Sigmoid colon (tissue), 7 donors: ENCODE measurements around the gene C1orf21. TPM values are rescaled to one million over a fixed set of nuclear protein-coding genes. Genes with fewer than 3 reads are reported as not detected.
"Not testable (repeated sequence)": the region's sequence is repeated elsewhere in the genome, so short reads cannot be mapped to it uniquely, and the experiment has no call there.

Source experiments
- DNase-seq: peaks from one replicate; pipeline ENCODE4 v3.0.0-alpha.2; 2019
- H3K27ac ChIP-seq, 4 donors: fragments of 200-600 bp; sonication (generic); one replicate each; pipeline ENCODE4 v1.5.1; 2016 to 2019; ENCODE audit warnings: mild to moderate bottlenecking in 1 of 4
- H3K27me3 ChIP-seq, 3 donors: fragments of 200-600 bp; sonication (generic); one replicate each; pipeline ENCODE4 v1.5.1; 2019; ENCODE audit warnings: mild to moderate bottlenecking in 1 of 3
- H3K36me3 ChIP-seq, 4 donors: fragments of 200-600 bp; sonication (generic); one replicate each; pipeline ENCODE4 v1.5.1; 2016 to 2019
- H3K4me1 ChIP-seq, 4 donors: fragments of 200-600 bp; sonication (generic); one replicate each; pipeline ENCODE4 v1.5.1; 2017 to 2019
- H3K4me3 ChIP-seq, 4 donors: fragments of 200-600 bp; sonication (generic); one replicate each; pipeline ENCODE4 v1.5.1; 2017 to 2019; ENCODE audit warnings: mild to moderate bottlenecking in 2 of 4, moderate library complexity in 1 of 4
- H3K9me3 ChIP-seq, 4 donors: fragments of 200-600 bp in 3 of 4; sonication (generic) in 3 of 4; one replicate each; pipeline versions ENCODE4 v1.5.1 to v1.6.1; 2013 to 2019
- EP300 ChIP-seq, 4 donors: sonication (generic); formaldehyde crosslinking; IDR thresholded peaks; one replicate each; pipeline ENCODE4 v1.6.1; 2017; ENCODE audit warnings: antibody characterized with exemption in 4 of 4
- POLR2A ChIP-seq, 2 donors: fragments of 450-650 bp; IDR thresholded peaks; one replicate each; pipeline ENCODE4 v1.6.1; 2016; ENCODE audit warnings: antibody characterized with exemption in 2 of 2, mild to moderate bottlenecking in 2 of 2, moderate library complexity in 2 of 2
- POLR2AphosphoS5 ChIP-seq, 4 donors: sonication (generic); formaldehyde crosslinking; IDR thresholded peaks; one replicate each; pipeline ENCODE4 v1.6.1; 2017; ENCODE audit warnings: antibody characterized with exemption in 4 of 4
- WGBS, 2 donors: extraction: QIAGEN DNeasy Blood & Tissue Kit; methylation state at CpG; one replicate each; pipeline ENCODE4 v1.1.7; 2013; 5-methylcytosine and 5-hydroxymethylcytosine counted together
- intact Hi-C: fragments of 100-400 bp; cut with DNase I; formaldehyde crosslinking; loops from one replicate; pipeline ENCODE4 v1.15.1; 2023
- polyA plus RNA-seq, 3 donors: library from polyadenylated mRNA; stranded (reverse); fragments of 200-250 nt; gene quantifications; one replicate each; pipeline ENCODE4 v1.2.3, GENCODE V29; 2013
- total RNA-seq, 4 donors: library from RNA; depleted of rRNA; stranded (reverse); fragments of >200 nt; gene quantifications; one replicate each; pipeline ENCODE4 v1.1.0, GENCODE V29; 2016
- TF ChIP-seq, protein P1 (sequence below), 4 experiments: fragments of 450-650 bp in 3 of 4; fragments of 200-600 bp in 1 of 4; IDR thresholded peaks; one replicate each; pipeline ENCODE4 v1.5.1; 2016 to 2019; ENCODE audit warnings: antibody characterized with exemption in 4 of 4, mild to moderate bottlenecking in 3 of 4, moderate library complexity in 2 of 4
- donor health status: healthy with polysubstance abuse.
- donor health status: Bipolar disorder and iron deficiency.
- donor health status: healthy.

Gene C1orf21
- total and polyA plus RNA-seq, 7 donors: 39.5 to 109 (median 80.0) TPM

DNA sequence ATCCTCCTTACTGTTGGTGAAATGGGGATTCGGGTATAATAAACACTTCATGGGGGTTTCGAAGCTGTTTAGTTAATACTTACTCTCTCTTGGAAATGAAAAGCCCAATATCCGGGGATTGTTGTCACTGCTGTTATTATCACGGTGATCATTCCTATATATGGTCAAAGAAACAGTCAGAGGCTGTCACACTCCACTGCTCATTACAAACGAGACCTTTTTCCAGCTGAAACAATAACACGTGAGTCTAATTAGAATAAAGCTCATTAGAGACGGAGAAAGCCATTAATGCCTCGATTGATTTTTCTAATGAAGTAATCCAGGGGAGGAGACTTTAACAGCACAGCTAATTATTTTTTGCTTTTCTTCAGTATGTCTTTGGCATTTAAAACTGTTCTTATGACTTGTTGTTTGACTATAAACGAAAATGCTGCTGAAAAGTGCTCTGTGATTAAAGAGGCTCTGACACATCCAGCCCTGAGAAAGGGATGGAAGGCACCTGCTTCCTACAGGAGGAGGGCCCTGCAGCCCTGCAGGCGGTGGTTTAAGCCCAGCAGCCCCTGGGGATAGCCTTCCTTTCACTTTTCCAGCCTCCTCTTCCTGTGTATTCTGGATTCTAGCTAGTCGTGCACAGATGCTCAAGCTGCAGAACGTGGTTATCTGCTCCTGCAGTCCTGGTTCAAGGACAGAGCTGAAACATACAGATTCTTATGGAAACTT lies 224.2 kb downstream of the C1orf21 start:
- Histone ChIP-seq H3K27ac (peak overlapping the region; percentile 68 to 83 (median 79)), H3K27me3 (no peaks in the 10 kb centered on the region), H3K36me3 (no peaks in the 10 kb centered on the region), H3K9me3 (no peaks in the 10 kb centered on the region), H3K4me1 (peaks cover 0 to 45% (median 41%) of the 10 kb centered on the region in 4 donors), H3K4me3 (peak overlapping the region; percentile 0 to 21 (median 10))
- TF ChIP-seq EP300 (IDR thresholded peaks at IDR 0.05): no peak
- peak; percentile 29 to 62 (median 40) for TF ChIP-seq POLR2AphosphoS5 (IDR thresholded peaks at IDR 0.05)
- TF ChIP-seq POLR2A (IDR thresholded peaks at IDR 0.05): no peak
- WGBS, 2 donors: 66 to 81% methylated on average over 12 of the region's 12 CpGs
- DNase-seq: peak; percentile 88
- intact Hi-C loops: no loop called here

DNA sequence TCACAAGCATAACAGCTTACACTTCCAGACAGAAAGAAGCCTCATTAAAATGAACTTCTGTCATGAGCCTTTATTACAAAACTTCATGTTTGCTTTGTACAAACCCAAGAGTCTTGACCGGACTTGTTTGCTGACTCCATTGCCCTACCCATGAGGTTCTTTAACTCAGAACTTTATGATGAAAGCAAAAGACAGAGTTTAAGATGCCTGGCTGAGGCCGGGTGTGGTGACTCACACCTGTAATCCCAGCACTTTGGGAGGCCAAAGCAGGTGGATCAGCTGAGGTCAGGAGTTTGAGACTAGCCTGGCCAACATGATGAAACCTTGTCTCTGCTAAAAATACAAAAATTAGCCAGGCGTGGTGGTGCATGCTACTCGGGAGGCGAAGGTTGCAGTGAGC lies 225.4 kb downstream of the C1orf21 start:
- Histone ChIP-seq H3K27ac (peak overlapping the region; percentile 68 to 83 (median 79)), H3K4me1 (peaks cover 0 to 45% (median 43%) of the 10 kb centered on the region in 4 donors)
- DNase-seq, H3K4me3 ChIP-seq, H3K9me3 ChIP-seq, H3K27me3 ChIP-seq, H3K36me3 ChIP-seq, intact Hi-C loops: not testable (repeated sequence)
- 71 to 89% methylated on average over 5 of the region's 5 CpGs for WGBS, 2 donors
- TF ChIP-seq POLR2AphosphoS5 (IDR thresholded peaks at IDR 0.05) (peak; percentile 30 to 49 (median 37)), EP300 (IDR thresholded peaks at IDR 0.05) (peak in 2 of 4 donors; percentile 1 to 15)

DNA sequence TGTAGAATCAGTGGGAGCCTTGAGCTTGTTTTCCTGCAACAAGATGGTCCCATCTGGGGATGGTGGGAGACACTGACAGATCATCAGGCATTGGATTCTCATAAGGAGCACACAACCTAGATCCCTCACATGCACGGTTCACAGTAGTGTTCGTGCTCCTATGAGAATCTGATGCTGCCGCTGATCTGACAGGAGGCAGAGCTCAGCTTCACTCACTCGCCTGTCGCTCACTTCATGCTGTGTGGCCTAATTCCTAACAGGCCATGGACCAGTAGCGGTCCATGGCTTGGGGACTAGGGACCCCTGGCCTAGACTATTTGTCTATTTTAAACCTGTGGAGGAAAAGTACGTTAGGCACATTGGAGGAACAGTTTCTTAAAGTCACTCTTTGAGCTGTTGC lies 227.8 kb downstream of the C1orf21 start:
- Histone ChIP-seq H3K27me3 (no peaks in the 10 kb centered on the region), H3K4me3 (no peak overlapping the region), H3K27ac (peak overlapping the region; percentile 29 to 56 (median 47)), H3K36me3 (peaks cover 0 to 3% (median 0%) of the 10 kb centered on the region in 4 donors), H3K9me3 (no peaks in the 10 kb centered on the region), H3K4me1 (peaks cover 0 to 45% (median 43%) of the 10 kb centered on the region in 4 donors)
- intact Hi-C loops: loop anchor here (5.0 kb wide), 1 partner anchor 127 kb away; no protein-coding TSS in a partner anchor
- DNase-seq: no peak
- WGBS, 2 donors: 95 to 96% methylated on average over 7 of the region's 7 CpGs
- TF ChIP-seq, protein P1, sequence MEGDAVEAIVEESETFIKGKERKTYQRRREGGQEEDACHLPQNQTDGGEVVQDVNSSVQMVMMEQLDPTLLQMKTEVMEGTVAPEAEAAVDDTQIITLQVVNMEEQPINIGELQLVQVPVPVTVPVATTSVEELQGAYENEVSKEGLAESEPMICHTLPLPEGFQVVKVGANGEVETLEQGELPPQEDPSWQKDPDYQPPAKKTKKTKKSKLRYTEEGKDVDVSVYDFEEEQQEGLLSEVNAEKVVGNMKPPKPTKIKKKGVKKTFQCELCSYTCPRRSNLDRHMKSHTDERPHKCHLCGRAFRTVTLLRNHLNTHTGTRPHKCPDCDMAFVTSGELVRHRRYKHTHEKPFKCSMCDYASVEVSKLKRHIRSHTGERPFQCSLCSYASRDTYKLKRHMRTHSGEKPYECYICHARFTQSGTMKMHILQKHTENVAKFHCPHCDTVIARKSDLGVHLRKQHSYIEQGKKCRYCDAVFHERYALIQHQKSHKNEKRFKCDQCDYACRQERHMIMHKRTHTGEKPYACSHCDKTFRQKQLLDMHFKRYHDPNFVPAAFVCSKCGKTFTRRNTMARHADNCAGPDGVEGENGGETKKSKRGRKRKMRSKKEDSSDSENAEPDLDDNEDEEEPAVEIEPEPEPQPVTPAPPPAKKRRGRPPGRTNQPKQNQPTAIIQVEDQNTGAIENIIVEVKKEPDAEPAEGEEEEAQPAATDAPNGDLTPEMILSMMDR (IDR thresholded peaks at IDR 0.05): no peak
- no peak for TF ChIP-seq EP300 (IDR thresholded peaks at IDR 0.05)

DNA sequence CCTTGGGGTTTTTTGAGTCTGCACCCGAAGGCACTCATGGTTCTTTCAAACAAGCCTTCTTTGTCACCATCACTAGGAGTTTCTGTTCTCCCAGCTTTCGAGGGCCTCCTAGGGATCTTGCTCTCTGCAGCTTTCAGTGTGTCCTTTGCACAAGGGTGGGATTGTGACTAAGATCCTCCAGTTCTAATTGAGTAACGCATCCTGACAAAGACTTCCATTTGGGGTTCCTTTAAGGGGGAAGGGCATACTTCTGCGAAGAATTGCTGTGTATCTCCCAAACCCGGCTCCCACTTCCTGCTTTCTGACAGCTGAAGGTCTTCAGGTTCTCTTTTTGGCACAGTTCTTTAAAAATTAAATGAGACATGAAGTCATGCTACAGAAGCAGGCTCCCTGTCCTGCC lies 228.5 kb downstream of the C1orf21 start:
- H3K9me3 ChIP-seq: no peaks in the 10 kb centered on the region
- peak overlapping the region; percentile 29 to 56 (median 47) for H3K27ac ChIP-seq
- H3K4me3 ChIP-seq: no peak overlapping the region
- no peaks in the 10 kb centered on the region for H3K27me3 ChIP-seq
- 65 to 83% methylated on average over 5 of the region's 5 CpGs for WGBS, 2 donors
- H3K36me3 ChIP-seq: peaks cover 0 to 6% (median 0%) of the 10 kb centered on the region in 4 donors
- intact Hi-C loops: loop anchor here (5.0 kb wide), 1 partner anchor 128 kb away; no protein-coding TSS in a partner anchor
- TF ChIP-seq, protein P1 (IDR thresholded peaks at IDR 0.05): no peak
- peak in 2 of 4 donors; percentile 26 to 40 for TF ChIP-seq POLR2AphosphoS5 (IDR thresholded peaks at IDR 0.05)
- peak; percentile 68 for DNase-seq
- H3K4me1 ChIP-seq: peaks cover 0 to 51% (median 41%) of the 10 kb centered on the region in 4 donors

DNA sequence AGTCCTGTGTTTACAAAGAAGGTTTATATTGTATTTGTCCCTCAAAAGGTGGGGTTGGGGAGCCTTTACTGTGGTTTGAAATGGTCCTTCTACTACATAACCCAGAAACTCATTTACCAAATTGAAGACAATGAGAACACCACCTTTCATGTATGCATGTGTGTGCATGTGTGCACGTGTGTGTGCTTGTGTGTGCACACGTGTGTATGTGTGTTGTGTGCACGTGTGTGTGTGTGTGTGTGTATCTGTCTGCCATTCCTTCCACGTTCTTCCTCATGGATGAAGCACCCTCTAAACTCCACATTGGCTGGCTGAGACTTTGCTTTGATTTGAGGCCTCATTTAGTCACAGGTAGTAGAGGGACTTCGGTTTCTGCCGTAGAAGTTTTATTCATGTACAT lies 229.7 kb downstream of the C1orf21 start:
- WGBS, 2 donors: 83 to 92% methylated on average over 6 of the region's 6 CpGs
- Histone ChIP-seq H3K4me1 (peaks cover 0 to 51% (median 34%) of the 10 kb centered on the region in 4 donors), H3K9me3 (no peaks in the 10 kb centered on the region), H3K27me3 (no peaks in the 10 kb centered on the region), H3K27ac (no peak overlapping the region), H3K4me3 (no peak overlapping the region), H3K36me3 (peaks cover 0 to 6% (median 0%) of the 10 kb centered on the region in 4 donors)
- no peak for TF ChIP-seq POLR2A (IDR thresholded peaks at IDR 0.05)
- TF ChIP-seq, protein P1 (IDR thresholded peaks at IDR 0.05): no peak
- no peak for TF ChIP-seq EP300 (IDR thresholded peaks at IDR 0.05)
- TF ChIP-seq POLR2AphosphoS5 (IDR thresholded peaks at IDR 0.05): no peak
- intact Hi-C loops: loop anchor here (5.0 kb wide), 1 partner anchor 129 kb away; no protein-coding TSS in a partner anchor
- no peak for DNase-seq
